Fibroblast of villous mesenchyme (primary cell): Measurements from ENCODE around the gene AXDND1. TPM values are rescaled to one million over a fixed set of nuclear protein-coding genes. Genes with fewer than 3 reads are reported as not detected.
"Not testable (repeated sequence)": the region's sequence is repeated elsewhere in the genome, so short reads cannot be mapped to it uniquely, and the experiment has no call there.

Experiments
- DNase-seq: peaks from one replicate; pipeline ENCODE4 v3.0.0-alpha.2; 2010; ENCODE audit warnings: low read depth
- H3K4me3 ChIP-seq: 2 replicates; pipeline ENCODE4 v1.5.1; 2011; ENCODE audit warnings: low read depth, mild to moderate bottlenecking, low read length
- total RNA-seq: library from RNA; depleted of rRNA; stranded (reverse); fragments of >200 nt; gene quantifications from 2 replicates; pipeline ENCODE4 v1.2.3, GENCODE V29; 2012
- TF ChIP-seq, protein P1 (sequence below): IDR thresholded peaks from 2 replicates; pipeline ENCODE4 v1.5.1; 2012; ENCODE audit warnings: low read depth, mild to moderate bottlenecking, low read length; ENCODE audit not compliant: insufficient read depth

The AXDND1 gene
- total RNA-seq, 1 donor, result not detected

GRCh38 chr1:179384027-179384426 is 18.3 kb downstream of the AXDND1 start:
- TF ChIP-seq, protein P1, sequence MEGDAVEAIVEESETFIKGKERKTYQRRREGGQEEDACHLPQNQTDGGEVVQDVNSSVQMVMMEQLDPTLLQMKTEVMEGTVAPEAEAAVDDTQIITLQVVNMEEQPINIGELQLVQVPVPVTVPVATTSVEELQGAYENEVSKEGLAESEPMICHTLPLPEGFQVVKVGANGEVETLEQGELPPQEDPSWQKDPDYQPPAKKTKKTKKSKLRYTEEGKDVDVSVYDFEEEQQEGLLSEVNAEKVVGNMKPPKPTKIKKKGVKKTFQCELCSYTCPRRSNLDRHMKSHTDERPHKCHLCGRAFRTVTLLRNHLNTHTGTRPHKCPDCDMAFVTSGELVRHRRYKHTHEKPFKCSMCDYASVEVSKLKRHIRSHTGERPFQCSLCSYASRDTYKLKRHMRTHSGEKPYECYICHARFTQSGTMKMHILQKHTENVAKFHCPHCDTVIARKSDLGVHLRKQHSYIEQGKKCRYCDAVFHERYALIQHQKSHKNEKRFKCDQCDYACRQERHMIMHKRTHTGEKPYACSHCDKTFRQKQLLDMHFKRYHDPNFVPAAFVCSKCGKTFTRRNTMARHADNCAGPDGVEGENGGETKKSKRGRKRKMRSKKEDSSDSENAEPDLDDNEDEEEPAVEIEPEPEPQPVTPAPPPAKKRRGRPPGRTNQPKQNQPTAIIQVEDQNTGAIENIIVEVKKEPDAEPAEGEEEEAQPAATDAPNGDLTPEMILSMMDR, result no peak
- no peak for DNase-seq

DNA sequence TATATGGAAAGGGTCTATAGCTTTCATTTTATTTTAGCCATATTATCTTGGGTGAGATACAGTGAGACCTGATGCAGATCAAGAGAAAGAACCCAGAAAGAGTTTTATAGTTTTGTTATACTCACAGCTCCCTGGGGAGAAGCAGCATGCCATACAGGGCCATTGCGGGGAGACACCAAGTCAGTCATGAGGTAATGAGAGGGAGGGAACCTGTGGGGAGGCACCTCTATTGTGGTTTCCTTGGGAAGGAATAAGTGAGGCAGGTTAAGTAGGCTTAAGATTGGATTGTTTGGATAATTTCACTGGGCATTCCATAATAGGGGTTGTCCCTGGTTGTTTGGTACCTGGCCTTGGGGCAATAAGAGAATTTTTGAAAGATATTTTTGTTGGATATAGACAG is 19.7 kb downstream of the AXDND1 start:
- no peak overlapping the region for H3K4me3 ChIP-seq
- TF ChIP-seq, protein P1, result no peak
- no peak for DNase-seq

More at GRCh38 chr1:179384027-179384426, 18.3 kb downstream of the AXDND1 start:
- H3K4me3 ChIP-seq, result no peak overlapping the region

- no peak overlapping the region for H3K4me3 ChIP-seq
- DNase-seq, result no peak
- TF ChIP-seq, protein P1, result no peak
These were observed 27.9 kb downstream of the AXDND1 start for GRCh38 chr1:179393721-179394120.

GRCh38 chr1:179399399-179399798 is 33.6 kb downstream of the AXDND1 start:
- not testable (repeated sequence) for DNase-seq, H3K4me3 ChIP-seq

DNA sequence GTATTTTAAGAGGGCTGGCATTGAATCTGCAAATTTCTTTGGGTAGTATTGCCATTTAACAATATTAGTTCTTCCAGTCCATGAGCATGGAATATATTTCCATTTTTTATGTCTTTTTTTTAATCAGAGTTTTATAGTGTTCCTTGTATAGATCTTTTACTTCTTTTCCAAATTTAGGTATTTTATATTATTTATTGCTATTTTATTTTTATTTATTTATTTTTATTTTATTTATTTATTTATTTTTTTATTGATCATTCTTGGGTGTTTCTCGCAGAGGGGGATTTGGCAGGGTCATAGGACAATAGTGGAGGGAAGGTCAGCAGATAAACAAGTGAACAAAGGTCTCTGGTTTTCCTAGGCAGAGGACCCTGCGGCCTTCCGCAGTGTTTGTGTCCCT is 52.0 kb downstream of the AXDND1 start:
- not testable (repeated sequence) for DNase-seq, H3K4me3 ChIP-seq

GRCh38 chr1:179418706-179419105 is 52.9 kb downstream of the AXDND1 start:
- DNase-seq, H3K4me3 ChIP-seq: not testable (repeated sequence)

DNA sequence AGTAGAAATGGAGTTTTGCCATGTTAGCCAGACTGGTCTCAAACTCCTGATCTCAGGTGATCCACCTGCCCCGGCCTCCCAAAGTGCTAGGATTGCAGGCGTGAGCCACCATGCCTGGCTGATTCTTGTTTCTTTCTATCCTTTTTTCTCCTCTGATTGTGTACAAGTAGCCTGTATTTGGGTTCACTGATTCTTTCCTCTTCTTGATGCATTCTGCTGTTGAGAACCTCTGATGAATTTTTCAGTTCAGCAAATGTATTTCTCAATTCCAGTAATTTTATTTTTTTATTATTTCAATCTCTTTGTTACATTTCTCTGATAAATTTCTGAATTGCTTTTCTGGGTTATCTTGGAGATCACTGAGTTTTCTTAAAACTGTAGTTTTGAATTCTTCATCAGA is 58.8 kb downstream of the AXDND1 start:
- TF ChIP-seq, protein P1, result no peak
- no peak overlapping the region for H3K4me3 ChIP-seq
- DNase-seq, result no peak

- H3K4me3 ChIP-seq, result no peak overlapping the region
- TF ChIP-seq, protein P1, result no peak
- no peak for DNase-seq
These were observed 59.4 kb downstream of the AXDND1 start for GRCh38 chr1:179425186-179425585.

DNA sequence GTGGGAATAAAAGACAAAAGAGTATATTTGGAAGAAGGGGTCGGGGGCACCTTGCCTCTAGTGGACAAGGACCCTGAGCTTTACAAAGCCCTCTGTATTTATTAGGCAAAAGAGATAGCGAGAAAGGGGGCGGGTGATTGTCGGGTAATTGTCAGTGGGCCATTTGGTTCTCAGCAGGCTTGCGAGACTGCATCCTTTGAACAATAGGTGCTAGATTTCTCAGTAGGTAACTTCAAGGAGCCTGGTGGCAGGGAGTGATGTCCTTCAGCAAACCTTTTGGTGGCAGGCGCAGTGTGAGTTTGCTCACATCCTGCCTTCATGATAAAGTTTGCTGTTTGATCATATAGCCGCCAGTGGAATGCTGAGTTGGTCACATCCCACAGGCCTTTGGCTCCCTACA is 71.4 kb downstream of the AXDND1 start:
- TF ChIP-seq, protein P1, result no peak
- no peak for DNase-seq
- H3K4me3 ChIP-seq, result no peak overlapping the region

DNA sequence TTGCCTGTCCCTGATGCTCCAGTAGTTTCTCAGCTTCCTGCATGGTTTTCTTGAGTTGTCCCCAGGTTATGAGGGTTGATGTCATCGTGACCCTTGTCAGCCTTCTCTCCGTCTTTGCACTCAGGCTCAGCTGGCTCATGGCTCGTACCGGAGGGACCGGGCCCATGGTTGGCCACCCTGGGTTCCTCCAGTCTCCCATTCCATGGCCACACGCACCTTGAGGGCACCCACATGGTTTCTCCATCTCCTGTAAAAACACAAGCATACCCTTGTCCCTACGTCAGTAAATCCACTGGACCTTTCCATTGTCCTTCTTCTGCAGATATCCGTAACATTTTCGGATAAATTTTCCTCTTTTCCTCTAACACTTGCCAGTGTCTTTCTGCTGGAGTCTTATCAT is 73.9 kb downstream of the AXDND1 start:
- H3K4me3 ChIP-seq, DNase-seq: not testable (repeated sequence)

DNA sequence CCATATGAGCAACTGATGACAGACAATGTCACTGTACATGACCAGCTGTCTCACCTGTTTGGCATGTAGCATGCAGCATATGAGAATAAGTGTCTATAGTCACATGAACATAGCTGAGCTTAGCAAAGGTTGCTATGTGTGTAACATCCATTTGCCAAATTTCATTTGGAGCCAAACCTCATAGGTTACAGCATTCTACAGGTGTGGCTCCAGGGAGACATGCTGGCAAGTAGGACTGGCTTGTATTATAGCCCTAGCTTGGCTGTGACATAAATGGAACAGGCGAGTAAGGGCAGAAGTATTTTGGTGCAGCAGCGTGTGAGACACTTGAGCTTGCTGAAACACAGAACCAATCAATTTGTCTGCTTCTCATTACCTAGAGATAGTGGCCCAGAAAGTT is 74.5 kb downstream of the AXDND1 start:
- DNase-seq, H3K4me3 ChIP-seq: not testable (repeated sequence)
